Fibroblast of lung (primary cell): Measurements from ENCODE around the gene PRG2. TPM values are rescaled to one million over a fixed set of nuclear protein-coding genes. Genes with fewer than 3 reads are reported as not detected.

ENCODE experiments used
- DNase-seq, 2 donors: peaks; one replicate each; pipeline versions ENCODE4 v3.0.0 to v3.0.0-alpha.2; 2010; ENCODE audit warnings: low read depth in 2 of 2
- H2AFZ ChIP-seq: 2 replicates; pipeline ENCODE4 v1.5.1; 2012; ENCODE audit warnings: low read length, control low read depth, inconsistent platforms
- H3K27ac ChIP-seq: 2 replicates; pipeline ENCODE4 v1.5.1; 2011; ENCODE audit warnings: low read length, control low read depth; ENCODE audit not compliant: insufficient read depth
- H3K27me3 ChIP-seq: 2 replicates; pipeline ENCODE4 v1.5.1; 2011; ENCODE audit warnings: mild to moderate bottlenecking, low read length; ENCODE audit not compliant: control insufficient read depth, insufficient read depth
- H3K36me3 ChIP-seq: 2 replicates; pipeline ENCODE4 v1.5.1; 2011; ENCODE audit warnings: low read length; ENCODE audit not compliant: control insufficient read depth, insufficient read depth
- H3K4me1 ChIP-seq: 2 replicates; pipeline ENCODE4 v1.5.1; 2011; ENCODE audit warnings: low read length; ENCODE audit not compliant: control insufficient read depth, insufficient read depth; ENCODE audit errors: extremely low read depth
- H3K4me2 ChIP-seq: 2 replicates; pipeline ENCODE4 v1.5.1; 2011; ENCODE audit warnings: low read length, control low read depth; ENCODE audit not compliant: insufficient read depth; ENCODE audit errors: extremely low read depth
- H3K4me3 ChIP-seq, 4 experiments: fragments of 200-600 bp in 1 of 4; sonication (generic) in 1 of 4; replicated peaks in 1 of 4; 2 replicates each; pipeline ENCODE4 v1.5.1; 2011 to 2016; ENCODE audit warnings: low read length in 4 of 4, low read depth in 3 of 4, mild to moderate bottlenecking in 3 of 4, control low read depth in 2 of 4, inconsistent platforms in 1 of 4, mixed read lengths in 1 of 4; ENCODE audit not compliant: insufficient read depth in 1 of 4; ENCODE audit errors: control extremely low read depth in 1 of 4
- H3K79me2 ChIP-seq: 2 replicates; pipeline ENCODE4 v1.5.1; 2012; ENCODE audit warnings: mild to moderate bottlenecking, low read length, inconsistent platforms; ENCODE audit not compliant: control insufficient read depth, insufficient read depth
- H3K9ac ChIP-seq: 2 replicates; pipeline ENCODE4 v1.5.1; 2011; ENCODE audit warnings: mild to moderate bottlenecking, low read length, control low read depth; ENCODE audit not compliant: insufficient read depth
- H3K9me3 ChIP-seq: 2 replicates; pipeline ENCODE4 v1.5.1; 2012; ENCODE audit warnings: low read depth, low read length; ENCODE audit not compliant: control insufficient read depth, insufficient read depth
- H4K20me1 ChIP-seq: 2 replicates; pipeline ENCODE4 v1.5.1; 2011; ENCODE audit warnings: low read length; ENCODE audit not compliant: control insufficient read depth, insufficient read depth; ENCODE audit errors: extremely low read depth
- EZH2 ChIP-seq: IDR thresholded peaks from 2 replicates; pipeline ENCODE4 v1.5.1; 2012; ENCODE audit warnings: low read length, control low read depth, mild to moderate bottlenecking; ENCODE audit errors: missing control alignments
- polyA plus RNA-seq, 2 donors: library from polyadenylated mRNA; depleted of rRNA in 1 of 2; stranded (reverse) in 1 of 2; unstranded in 1 of 2; fragments of >200 nt; gene quantifications; 2 replicates each; pipeline ENCODE4 v1.2.1, GENCODE V29; 2011 to 2012; ENCODE audit warnings: missing spikeins in 1 of 2
- total RNA-seq: library from RNA; depleted of rRNA; stranded (reverse); fragments of >200 nt; gene quantifications from 2 replicates; pipeline ENCODE4 v1.2.1, GENCODE V29; 2014
- TF ChIP-seq, protein P1 (sequence below), 2 donors: IDR thresholded peaks in 1 of 2; conservative IDR thresholded peaks in 1 of 2; 1 replicate in 1 of 2; 2 replicates in 1 of 2; pipeline ENCODE4 v1.5.1; 2011 to 2012; ENCODE audit warnings: low read length in 2 of 2, control low read depth in 1 of 2, inconsistent platforms in 1 of 2, low read depth in 1 of 2, mild to moderate bottlenecking in 1 of 2

PRG2 gene
- total and polyA plus RNA-seq, 2 donors (not counting 1 experiment from before 2014, with no cell fraction given): not detected

DNA sequence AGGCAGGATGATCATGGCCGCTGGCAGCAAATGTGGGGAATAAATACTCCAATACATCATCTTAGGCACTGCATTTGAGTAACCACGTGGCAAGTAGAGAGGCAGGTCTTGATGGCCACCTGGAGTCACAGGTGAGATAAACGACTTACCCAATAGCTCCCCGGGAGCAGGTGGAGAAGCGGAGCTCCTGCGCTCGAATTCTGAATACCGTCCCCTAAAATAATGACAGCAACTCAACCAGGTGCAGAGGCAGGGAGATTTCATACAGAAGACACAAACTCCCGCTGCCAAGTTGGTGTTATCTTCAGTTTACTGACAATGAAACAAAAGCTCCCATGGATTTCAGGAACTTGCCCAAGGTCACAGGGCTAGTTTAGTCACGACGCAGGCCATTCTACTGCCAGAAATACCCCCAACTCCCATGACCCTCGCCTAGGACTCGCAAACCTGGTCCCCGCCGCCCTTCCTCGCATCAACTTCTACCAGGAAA, 36.0 kb upstream of the PRG2 start:
- TF ChIP-seq EZH2: no peak
- TF ChIP-seq, protein P1, sequence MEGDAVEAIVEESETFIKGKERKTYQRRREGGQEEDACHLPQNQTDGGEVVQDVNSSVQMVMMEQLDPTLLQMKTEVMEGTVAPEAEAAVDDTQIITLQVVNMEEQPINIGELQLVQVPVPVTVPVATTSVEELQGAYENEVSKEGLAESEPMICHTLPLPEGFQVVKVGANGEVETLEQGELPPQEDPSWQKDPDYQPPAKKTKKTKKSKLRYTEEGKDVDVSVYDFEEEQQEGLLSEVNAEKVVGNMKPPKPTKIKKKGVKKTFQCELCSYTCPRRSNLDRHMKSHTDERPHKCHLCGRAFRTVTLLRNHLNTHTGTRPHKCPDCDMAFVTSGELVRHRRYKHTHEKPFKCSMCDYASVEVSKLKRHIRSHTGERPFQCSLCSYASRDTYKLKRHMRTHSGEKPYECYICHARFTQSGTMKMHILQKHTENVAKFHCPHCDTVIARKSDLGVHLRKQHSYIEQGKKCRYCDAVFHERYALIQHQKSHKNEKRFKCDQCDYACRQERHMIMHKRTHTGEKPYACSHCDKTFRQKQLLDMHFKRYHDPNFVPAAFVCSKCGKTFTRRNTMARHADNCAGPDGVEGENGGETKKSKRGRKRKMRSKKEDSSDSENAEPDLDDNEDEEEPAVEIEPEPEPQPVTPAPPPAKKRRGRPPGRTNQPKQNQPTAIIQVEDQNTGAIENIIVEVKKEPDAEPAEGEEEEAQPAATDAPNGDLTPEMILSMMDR (conservative IDR thresholded peaks at IDR 0.05 in 1 of 2, IDR thresholded peaks at IDR 0.05 in 1 of 2; ENCODE audit: low read depth in 1 of 2, low read length in 2 of 2): no peak
- Histone ChIP-seq H2AFZ (peak overlapping the region; percentile 21), H3K4me1 (peaks cover 40% of the 10 kb centered on the region), H3K9me3 (no peaks in the 10 kb centered on the region), H3K36me3 (peaks cover 8% of the 10 kb centered on the region), H3K9ac (peak overlapping the region; percentile 67), H3K27me3 (no peaks in the 10 kb centered on the region), H3K79me2 (peaks cover 10% of the 10 kb centered on the region), H4K20me1 (no peaks in the 10 kb centered on the region), H3K27ac (peak overlapping the region; percentile 97), H3K4me3 (peak overlapping the region; percentile 29 to 74 (median 54)), H3K4me2 (peak overlapping the region; percentile 89)
- peak; percentile 17 to 48 for DNase-seq

DNA sequence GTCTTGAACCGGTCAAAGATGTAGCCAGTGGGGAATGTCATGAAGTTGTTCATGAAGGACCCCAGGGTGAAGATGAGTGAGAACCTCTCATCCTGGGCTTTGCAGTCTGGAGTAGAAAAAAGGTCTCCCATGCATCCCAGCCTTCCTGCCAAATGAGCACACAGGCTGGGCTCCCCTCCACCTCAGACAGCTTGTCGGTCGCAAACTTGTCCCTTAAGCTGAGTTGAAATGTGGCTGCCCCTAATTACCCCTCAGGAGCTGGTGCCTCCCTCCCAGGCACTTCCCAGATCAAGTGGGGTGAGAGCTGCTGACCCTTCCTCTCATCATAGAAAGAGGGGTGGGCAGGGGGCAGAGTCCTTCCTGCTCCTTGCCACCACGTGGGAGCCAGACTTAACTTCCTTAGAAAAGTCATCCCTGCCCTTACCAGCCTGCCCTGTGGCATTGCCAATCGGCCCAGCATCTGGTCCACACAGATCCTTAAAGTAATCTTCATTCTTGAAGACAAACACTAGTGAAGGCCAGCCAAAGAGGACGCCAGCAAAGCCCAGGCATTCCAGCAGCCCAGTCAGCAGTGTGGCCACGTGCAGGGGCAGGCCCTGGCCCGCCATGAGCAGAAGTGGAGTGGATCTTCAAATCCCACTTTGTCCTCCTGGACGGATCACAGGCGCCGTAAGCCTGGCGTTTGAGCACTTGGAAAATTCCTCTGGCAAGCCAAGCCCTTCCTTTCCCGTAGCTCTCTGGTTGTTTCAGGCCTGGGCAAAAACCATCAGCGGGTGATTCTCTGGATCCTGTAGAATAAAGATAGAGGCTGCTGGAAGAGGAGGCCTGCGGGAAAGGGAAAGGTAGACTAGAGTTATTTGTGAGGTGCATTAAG, 35.4 kb upstream of the PRG2 start:
- peaks cover 40% of the 10 kb centered on the region for H3K4me1 ChIP-seq
- peak overlapping the region; percentile 29 to 74 (median 54) for H3K4me3 ChIP-seq
- peak overlapping the region; percentile 89 for H3K4me2 ChIP-seq
- TF ChIP-seq, protein P1 (conservative IDR thresholded peaks at IDR 0.05 in 1 of 2, IDR thresholded peaks at IDR 0.05 in 1 of 2; ENCODE audit: low read depth in 1 of 2, low read length in 2 of 2): no peak
- no peak for TF ChIP-seq EZH2
- peaks cover 8% of the 10 kb centered on the region for H3K36me3 ChIP-seq
- H3K27me3 ChIP-seq: no peaks in the 10 kb centered on the region
- no peaks in the 10 kb centered on the region for H3K9me3 ChIP-seq
- H4K20me1 ChIP-seq: no peaks in the 10 kb centered on the region
- H3K9ac ChIP-seq: peak overlapping the region; percentile 36
- peak overlapping the region; percentile 97 for H3K27ac ChIP-seq
- peak in 1 of 2 donors; percentile 30 for DNase-seq
- H3K79me2 ChIP-seq: peaks cover 10% of the 10 kb centered on the region
- H2AFZ ChIP-seq: no peak overlapping the region

DNA sequence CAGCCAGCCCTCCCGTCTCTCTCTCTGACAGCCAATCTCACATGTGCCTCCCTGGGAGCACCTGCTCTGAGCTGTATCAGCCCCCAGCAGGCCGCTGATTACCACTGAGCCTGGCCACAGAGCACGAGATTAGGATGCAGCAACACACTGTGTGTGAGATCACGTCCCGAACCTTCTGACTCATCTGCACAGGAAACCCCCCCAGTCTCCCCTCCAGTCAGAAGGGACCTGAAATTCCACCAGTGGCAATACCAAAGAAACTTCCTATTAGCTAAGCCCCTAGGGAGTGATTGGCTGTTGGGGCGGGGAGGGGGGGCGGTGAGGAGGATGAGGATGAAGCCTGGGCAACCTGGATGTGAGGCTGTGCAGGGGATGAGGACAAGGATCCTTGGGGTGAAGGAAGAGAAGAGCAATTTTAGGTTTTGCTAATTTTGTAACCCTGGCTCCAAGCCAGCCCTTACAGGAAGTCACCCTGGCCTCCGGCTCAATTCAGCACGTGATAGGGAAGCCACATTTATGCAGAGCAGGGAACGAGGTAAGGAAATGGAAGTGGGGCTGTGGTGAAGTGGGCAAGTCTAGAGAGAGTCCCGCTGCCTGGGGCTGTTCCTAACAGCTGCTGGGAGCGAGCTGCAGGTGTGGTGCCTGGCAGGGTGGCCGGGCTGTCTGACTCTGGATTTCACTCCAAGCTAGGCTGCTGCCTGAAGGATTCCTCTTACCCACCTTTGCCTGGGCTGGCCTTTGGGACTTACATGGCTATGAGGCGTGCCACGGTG, 34.5 kb upstream of the PRG2 start:
- Histone ChIP-seq H3K36me3 (peaks cover 8% of the 10 kb centered on the region), H3K79me2 (peaks cover 10% of the 10 kb centered on the region), H3K9me3 (no peaks in the 10 kb centered on the region), H3K4me1 (peaks cover 40% of the 10 kb centered on the region), H3K4me3 (peak overlapping the region in 2 of 4 experiments; percentile 38 to 62), H3K9ac (no peak overlapping the region), H2AFZ (no peak overlapping the region), H3K27me3 (no peaks in the 10 kb centered on the region), H3K27ac (peak overlapping the region; percentile 97), H4K20me1 (no peaks in the 10 kb centered on the region), H3K4me2 (peak overlapping the region; percentile 89)
- no peak for TF ChIP-seq EZH2
- TF ChIP-seq, protein P1 (conservative IDR thresholded peaks at IDR 0.05 in 1 of 2, IDR thresholded peaks at IDR 0.05 in 1 of 2; ENCODE audit: low read depth in 1 of 2, low read length in 2 of 2): no peak
- peak; percentile 86 to 87 for DNase-seq
